Cardiac fibroblast (primary cell): Measurements from ENCODE around the gene ADCK2.

Experiments used
- DNase-seq, 2 donors: peaks; one replicate each; pipeline versions ENCODE4 v3.0.0 to v3.0.0-alpha.2; 2010; ENCODE audit warnings: low read depth in 2 of 2
- H3K4me3 ChIP-seq, 2 donors: replicated peaks in 1 of 2; 1 replicate in 1 of 2; 2 replicates in 1 of 2; pipeline ENCODE4 v1.5.1; 2011; ENCODE audit warnings: low read depth in 2 of 2, low read length in 2 of 2, mild to moderate bottlenecking in 2 of 2, moderate library complexity in 1 of 2
- CTCF ChIP-seq: IDR thresholded peaks from one replicate; pipeline ENCODE4 v1.5.1; 2011; ENCODE audit warnings: low read depth, mild to moderate bottlenecking, low read length, inconsistent platforms

Gene ADCK2

GRCh38 chr7:140631602-140632001 lies 41.1 kb upstream of the ADCK2 start:
- no peak overlapping the region for H3K4me3 ChIP-seq
- TF ChIP-seq CTCF, result no peak
- DNase-seq, result no peak

- no peak for TF ChIP-seq CTCF
- H3K4me3 ChIP-seq, result no peak overlapping the region
- DNase-seq, result no peak
Observed at GRCh38 chr7:140635345-140635744, 37.4 kb upstream of the ADCK2 start.

GRCh38 chr7:140635816-140636215 lies 36.9 kb upstream of the ADCK2 start:
- no peak for DNase-seq
- H3K4me3 ChIP-seq, result no peak overlapping the region
- TF ChIP-seq CTCF, result no peak

- no peak for DNase-seq
- H3K4me3 ChIP-seq, result no peak overlapping the region
- no peak for TF ChIP-seq CTCF
Observed at GRCh38 chr7:140637400-140637799, 35.3 kb upstream of the ADCK2 start.

- TF ChIP-seq CTCF, result peak; percentile 25
- DNase-seq, result peak; percentile 68 to 87
- no peak overlapping the region for H3K4me3 ChIP-seq
Observed at GRCh38 chr7:140638173-140638791, 34.5 kb upstream of the ADCK2 start.

GRCh38 chr7:140639366-140640053 lies 33.2 kb upstream of the ADCK2 start:
- peak overlapping the region; percentile 46 to 60 for H3K4me3 ChIP-seq
- no peak for TF ChIP-seq CTCF
- peak; percentile 55 to 76 for DNase-seq
